K562 (cell line): ENCODE measurements around the gene GPRC5B. TPM values are rescaled to one million over a fixed set of nuclear protein-coding genes. Genes with fewer than 3 reads are reported as not detected.
A peak's percentile ranks its signal among the peaks of the same experiment; 100 is the strongest.

Experiments
- ATAC-seq: fragments of 200-7000 bp; cut with Tn5 transposase; 3 replicates; pipeline ENCODE4 v1.9.1; 2020; ENCODE audit warnings: moderate library complexity
- BruUV-seq: library from RNA; stranded (reverse); fragments of 400-500 nt; replicated peaks from 2 replicates; lab custom pipeline; 2021; lab: Mats Ljungman, UMichigan
- CTCF ChIA-PET: fragments of 300-600 bp; formaldehyde crosslinking; extraction: SDS; loops from one replicate; lab custom pipeline; 2021; ENCODE audit warnings: low intra/inter-chr PET ratio; lab: Yijun Ruan, JAX
- POLR2A ChIA-PET: fragments of 300-600, 350-650 bp; sonication (Branson Sonifier 250); formaldehyde crosslinking; extraction: SDS; loops from one replicate; lab custom pipeline; 2021; ENCODE audit warnings: antibody characterized with exemption, inconsistent platforms; lab: Yijun Ruan, JAX
- DNase-seq, 4 experiments: peaks; one replicate each; pipeline versions ENCODE4 v3.0.0 to v3.0.0-alpha.2; 2011 to 2018; ENCODE audit warnings: low spot score in 3 of 4, mixed read lengths in 3 of 4; ENCODE audit errors: extremely low read depth in 1 of 4
- FAIRE-seq: peaks from 2 replicates; lab custom pipeline; 2011; peaks lifted over from hg19 to GRCh38; lab: Jason Lieb, UNC
- H2AFZ ChIP-seq: 2 replicates; pipeline ENCODE4 v1.6.0; 2011; ENCODE audit warnings: low read depth, low read length, control low read depth, inconsistent platforms
- H3K27ac ChIP-seq: fragments of 200-600 bp; 3 replicates; pipeline ENCODE4 v1.8.0; 2011; ENCODE audit warnings: low read depth, mild to moderate bottlenecking, control low read depth, inconsistent platforms, low read length, moderate library complexity, mixed read lengths; ENCODE audit errors: extremely low read depth
- H3K27me3 ChIP-seq, 2 experiments: fragments of 300-600 bp in 1 of 2; 2 replicates in 1 of 2; 3 replicates in 1 of 2; pipeline versions ENCODE4 v1.6.0 to v1.8.0; 2011; ENCODE audit warnings: inconsistent platforms in 2 of 2, low read length in 2 of 2, mild to moderate bottlenecking in 1 of 2, mixed read lengths in 1 of 2, moderate library complexity in 1 of 2; ENCODE audit not compliant: control insufficient read depth in 2 of 2, insufficient read depth in 2 of 2
- H3K36me3 ChIP-seq: fragments of 300-600 bp; 3 replicates; pipeline ENCODE4 v1.8.0; 2011; ENCODE audit warnings: mild to moderate bottlenecking, low read length, inconsistent platforms; ENCODE audit not compliant: control insufficient read depth, insufficient read depth
- H3K4me1 ChIP-seq, 2 experiments: fragments of 200-600 bp in 1 of 2; replicated peaks in 1 of 2; 2 replicates in 1 of 2; 3 replicates in 1 of 2; pipeline versions ENCODE4 v1.5.1 to v1.8.0; 2011; ENCODE audit warnings: inconsistent platforms in 2 of 2, low read length in 2 of 2, mild to moderate bottlenecking in 1 of 2, mixed read lengths in 1 of 2, moderate library complexity in 1 of 2; ENCODE audit not compliant: control insufficient read depth in 2 of 2, insufficient read depth in 2 of 2
- H3K4me2 ChIP-seq: 2 replicates; pipeline ENCODE4 v1.6.1; 2011; ENCODE audit warnings: low read length, control low read depth, inconsistent platforms, mixed read lengths; ENCODE audit not compliant: insufficient read depth
- H3K4me3 ChIP-seq: fragments of 200-600 bp; sonication (generic), shearing (Covaris generic); 2 replicates; pipeline ENCODE4 v1.5.1; 2016; ENCODE audit warnings: control low read depth, inconsistent platforms
- H3K79me2 ChIP-seq: fragments of 200-600 bp; 3 replicates; pipeline ENCODE4 v1.8.0; 2011; ENCODE audit warnings: low read length, inconsistent platforms; ENCODE audit not compliant: control insufficient read depth, insufficient read depth
- H3K9ac ChIP-seq, 2 experiments: 2 replicates each; pipeline versions ENCODE4 v1.6.0 to v1.6.1; 2011; ENCODE audit warnings: low read depth in 2 of 2, low read length in 2 of 2, control low read depth in 1 of 2, inconsistent platforms in 1 of 2, mild to moderate bottlenecking in 1 of 2, mixed read lengths in 1 of 2; ENCODE audit not compliant: insufficient read depth in 1 of 2
- H3K9me1 ChIP-seq: one replicate; pipeline ENCODE4 v1.6.0; 2011; ENCODE audit warnings: inconsistent platforms, mild to moderate bottlenecking, low read length, moderate library complexity; ENCODE audit not compliant: control insufficient read depth, insufficient read depth
- H3K9me3 ChIP-seq: replicated peaks from 2 replicates; pipeline ENCODE4 v1.5.1; 2011; ENCODE audit warnings: low read depth, low read length, inconsistent platforms; ENCODE audit not compliant: control insufficient read depth, insufficient read depth
- H4K20me1 ChIP-seq: replicated peaks from 2 replicates; pipeline ENCODE4 v1.6.1; 2011; ENCODE audit warnings: low read length, inconsistent platforms, mixed read lengths; ENCODE audit not compliant: control insufficient read depth, insufficient read depth
- CEBPB ChIP-seq: fragments of 450-650 bp; IDR thresholded peaks from 2 replicates; pipeline ENCODE4 v1.6.1; 2016; ENCODE audit warnings: missing genetic modification characterization, missing compliant biosample characterization
- IFI16 ChIP-seq: fragments of 250-450 bp; sonication (Bioruptor Pico); IDR thresholded peaks from 2 replicates; pipeline ENCODE4 v2.1.2; 2022; ENCODE audit warnings: mild to moderate bottlenecking, inconsistent platforms
- MED1 ChIP-seq: sonication (generic); formaldehyde crosslinking; IDR thresholded peaks from 2 replicates; pipeline ENCODE4 v1.8.1; 2023; ENCODE audit warnings: missing genetic modification reagents, borderline replicate concordance
- NFE2 ChIP-seq: IDR thresholded peaks from 2 replicates; pipeline ENCODE4 v1.6.1; 2014; ENCODE audit warnings: antibody characterized with exemption, low read depth
- NFE2L1 ChIP-seq: fragments of 450-650 bp; IDR thresholded peaks from 2 replicates; pipeline ENCODE4 v1.6.1; 2016; ENCODE audit warnings: missing genetic modification characterization, low read depth, mild to moderate bottlenecking, missing compliant biosample characterization, moderate library complexity, borderline replicate concordance
- PTRF ChIP-seq: fragments of 450-650 bp; IDR thresholded peaks from 2 replicates; pipeline ENCODE4 v1.6.1; 2016; ENCODE audit warnings: mild to moderate bottlenecking, missing genetic modification characterization, missing compliant biosample characterization
- ZFP36 ChIP-seq: fragments of 150-350 bp; IDR thresholded peaks from 2 replicates; pipeline ENCODE4 v1.6.1; 2018; ENCODE audit warnings: low read length, low read depth; ENCODE audit not compliant: partially characterized antibody
- WGBS: fragments of 100-300 bp; shearing (Covaris generic); methylation state at CpG from one replicate; pipeline ENCODE4 v1.1.6; 2016; ENCODE audit warnings: low coverage, mixed read lengths; ENCODE audit not compliant: insufficient coverage; ENCODE audit errors: missing lambda C conversion rate; 5-methylcytosine and 5-hydroxymethylcytosine counted together
- in situ Hi-C: fragments of 300-500 bp; cut with MboI; formaldehyde crosslinking; loops from 4 replicates; pipeline ENCODE4 v1.15.0; 2018; ENCODE audit warnings: inconsistent platforms, mixed read lengths
- intact Hi-C: fragments of 100-400 bp; cut with micrococcal nuclease; formaldehyde crosslinking; loops from 2 replicates; pipeline ENCODE4 v1.14.2; 2022
- polyA plus RNA-seq, 8 experiments: library from polyadenylated mRNA; depleted of rRNA in 4 of 8; stranded (reverse) in 5 of 8; unstranded in 3 of 8; fragments of >200 nt; fragmentation: Nextera tagmentation in 2 of 8; fragmentation: Illumina TruSeq in 1 of 8; extraction: Ambion mirVana in 2 of 8; extraction: Trizol in 1 of 8; gene quantifications; 2 replicates each; pipeline versions ENCODE4 v1.2.1 to v1.2.3, GENCODE V29; 2011 to 2014; ENCODE audit warnings: inconsistent platforms in 1 of 8, missing spikeins in 1 of 8
- total RNA-seq, 7 experiments: library from RNA; depleted of rRNA in 6 of 7; stranded (reverse); fragments of >200 nt in 6 of 7; fragmentation: Illumina TruSeq in 2 of 7; extraction: Trizol in 2 of 7; gene quantifications; 2 replicates each; pipeline versions ENCODE4 v1.2.1 to v1.2.3, GENCODE V29; 2011 to 2021; ENCODE audit warnings: low replicate concordance in 1 of 7
- TF ChIP-seq, protein P1 (sequence below): fragments of 250-450 bp; sonication (Bioruptor Pico); IDR thresholded peaks from 2 replicates; pipeline ENCODE4 v1.4.0; 2020
- TF ChIP-seq, protein P2 (sequence below): fragments of 450-650 bp; formaldehyde crosslinking; IDR thresholded peaks from 2 replicates; pipeline ENCODE4 v1.4.0; 2020; ENCODE audit warnings: mild to moderate bottlenecking, moderate library complexity

The GPRC5B gene
- total and polyA plus RNA-seq, 9 of the 15 experiments (the other 6 are each of a cell fraction or from before 2014, with no cell fraction given), result 0.65 to 5.5 (median 1.3) TPM

DNA sequence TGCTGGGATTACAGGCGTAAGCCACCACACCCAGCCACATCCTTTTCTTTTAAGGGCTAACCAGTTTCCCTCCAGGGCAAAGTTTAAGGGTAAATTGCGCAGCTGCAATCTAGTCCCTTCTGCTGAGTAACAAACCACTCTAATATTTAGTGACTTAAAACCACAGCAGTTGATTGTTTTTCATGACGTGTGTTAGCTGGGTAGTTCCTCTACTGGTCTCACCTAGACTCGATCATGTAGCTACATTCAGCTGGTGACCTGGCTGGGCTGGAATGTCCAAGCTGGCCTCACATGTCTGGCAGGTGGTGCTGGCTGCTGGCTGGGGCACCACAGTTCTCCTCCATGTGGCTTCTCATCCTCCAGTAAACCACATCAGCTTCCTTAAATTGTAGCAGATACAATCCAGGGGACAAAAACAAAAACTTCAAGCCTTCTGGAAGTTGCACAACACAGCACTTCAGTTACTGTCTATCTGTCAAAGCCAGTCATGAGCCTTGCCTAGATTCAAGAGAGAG lies 75.5 kb downstream of the GPRC5B start:
- H3K9me3 ChIP-seq, result no peaks in the 10 kb centered on the region; the same call in 1 of the 2 replicates
- H3K4me3 ChIP-seq, result no peak overlapping the region
- H3K27ac ChIP-seq, result no peak overlapping the region
- no peak overlapping the region for H3K4me2 ChIP-seq
- no peaks in the 10 kb centered on the region for H3K9me1 ChIP-seq
- WGBS, result 23% methylated on average over 4 of the region's 4 CpGs
- H3K27me3 ChIP-seq, result no peaks in the 10 kb centered on the region; a peak in 1 of 5 replicates
- H3K79me2 ChIP-seq, result no peaks in the 10 kb centered on the region
- CTCF ChIA-PET, result no interaction called here
- H4K20me1 ChIP-seq, result no peaks in the 10 kb centered on the region
- no peak for ATAC-seq
- FAIRE-seq, result no peak
- in situ Hi-C loops (no loop called here), intact Hi-C loops (no loop called here)
- TF ChIP-seq PTRF (no peak), CEBPB (tag) (peak; percentile 83), ZFP36 (no peak)
- no peak for DNase-seq
- no peaks in the 10 kb centered on the region for H3K36me3 ChIP-seq
- POLR2A ChIA-PET, result no interaction called here
- no TSS peak for BruUV-seq
- no peaks in the 10 kb centered on the region for H3K4me1 ChIP-seq
- H3K9ac ChIP-seq, result no peak overlapping the region
- no peak overlapping the region for H2AFZ ChIP-seq

DNA sequence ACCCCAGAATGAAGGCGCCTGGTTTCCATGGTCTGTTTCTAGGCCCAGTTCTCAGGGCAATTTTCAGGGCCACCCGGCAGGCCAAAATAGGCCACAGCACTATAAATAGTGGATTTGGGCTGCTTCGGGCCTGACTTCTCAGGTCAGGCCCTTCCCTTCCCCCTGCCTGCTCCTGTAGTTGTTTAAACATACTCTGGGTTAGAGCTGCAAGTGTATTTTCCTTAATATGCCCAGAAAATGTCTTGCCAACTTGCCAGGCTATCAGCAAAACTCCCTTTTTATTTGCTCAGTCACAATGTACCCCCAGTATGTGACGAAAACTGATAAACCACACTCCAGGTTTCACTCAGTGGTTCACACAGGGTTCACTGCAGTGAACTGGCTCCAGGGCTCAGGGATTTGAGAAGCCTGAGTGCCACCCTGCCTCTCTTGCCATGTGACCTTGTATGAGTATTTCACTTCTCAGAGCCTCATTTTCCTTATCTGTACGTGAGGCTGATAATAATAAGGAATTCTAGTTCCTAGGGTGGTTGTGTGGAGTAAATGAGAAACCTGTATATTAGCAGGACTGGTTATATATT lies 76.5 kb downstream of the GPRC5B start:
- no peaks in the 10 kb centered on the region for H3K79me2 ChIP-seq
- no peak overlapping the region for H3K4me3 ChIP-seq
- in situ Hi-C loops, result no loop called here
- FAIRE-seq (no peak), DNase-seq (no peak), ATAC-seq (no peak)
- H2AFZ ChIP-seq, result no peak overlapping the region
- no peaks in the 10 kb centered on the region for H3K9me1 ChIP-seq
- H3K9ac ChIP-seq, result no peak overlapping the region
- intact Hi-C loops, result no loop called here
- 11% methylated on average over 5 of the region's 5 CpGs for WGBS
- H3K4me1 ChIP-seq, result no peaks in the 10 kb centered on the region
- H3K36me3 ChIP-seq, result no peaks in the 10 kb centered on the region
- no peaks in the 10 kb centered on the region; a peak in 1 of 5 replicates for H3K27me3 ChIP-seq
- BruUV-seq, result no TSS peak
- CTCF ChIA-PET, result no interaction called here
- H3K27ac ChIP-seq, result no peak overlapping the region
- no peak overlapping the region for H3K4me2 ChIP-seq
- no peaks in the 10 kb centered on the region for H4K20me1 ChIP-seq
- POLR2A ChIA-PET, result no interaction called here
- no peaks in the 10 kb centered on the region; the same call in 1 of the 2 replicates for H3K9me3 ChIP-seq
- TF ChIP-seq, protein P1, sequence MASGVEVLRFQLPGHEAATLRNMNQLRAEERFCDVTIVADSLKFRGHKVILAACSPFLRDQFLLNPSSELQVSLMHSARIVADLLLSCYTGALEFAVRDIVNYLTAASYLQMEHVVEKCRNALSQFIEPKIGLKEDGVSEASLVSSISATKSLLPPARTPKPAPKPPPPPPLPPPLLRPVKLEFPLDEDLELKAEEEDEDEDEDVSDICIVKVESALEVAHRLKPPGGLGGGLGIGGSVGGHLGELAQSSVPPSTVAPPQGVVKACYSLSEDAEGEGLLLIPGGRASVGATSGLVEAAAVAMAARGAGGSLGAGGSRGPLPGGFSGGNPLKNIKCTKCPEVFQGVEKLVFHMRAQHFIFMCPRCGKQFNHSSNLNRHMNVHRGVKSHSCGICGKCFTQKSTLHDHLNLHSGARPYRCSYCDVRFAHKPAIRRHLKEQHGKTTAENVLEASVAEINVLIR, result no peak
- TF ChIP-seq, protein P2, sequence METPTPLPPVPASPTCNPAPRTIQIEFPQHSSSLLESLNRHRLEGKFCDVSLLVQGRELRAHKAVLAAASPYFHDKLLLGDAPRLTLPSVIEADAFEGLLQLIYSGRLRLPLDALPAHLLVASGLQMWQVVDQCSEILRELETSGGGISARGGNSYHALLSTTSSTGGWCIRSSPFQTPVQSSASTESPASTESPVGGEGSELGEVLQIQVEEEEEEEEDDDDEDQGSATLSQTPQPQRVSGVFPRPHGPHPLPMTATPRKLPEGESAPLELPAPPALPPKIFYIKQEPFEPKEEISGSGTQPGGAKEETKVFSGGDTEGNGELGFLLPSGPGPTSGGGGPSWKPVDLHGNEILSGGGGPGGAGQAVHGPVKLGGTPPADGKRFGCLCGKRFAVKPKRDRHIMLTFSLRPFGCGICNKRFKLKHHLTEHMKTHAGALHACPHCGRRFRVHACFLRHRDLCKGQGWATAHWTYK (CRISPR knock-in tag), result no peak
- TF ChIP-seq NFE2L1 (tag) (no peak), IFI16 (CRISPR knock-in tag) (no peak), NFE2 (no peak), MED1 (CRISPR knock-in tag) (no peak)
